PC-3 (cell line): ENCODE results near the gene RRH.

Experiments
- EZH2phosphoT487 ChIP-seq: fragments of 300-600 bp; sonication (generic); IDR thresholded peaks from 2 replicates; pipeline ENCODE4 v1.6.1; 2018; ENCODE audit warnings: mild to moderate bottlenecking, antibody characterized with exemption, low read length, borderline replicate concordance
- TF ChIP-seq, protein P1 (sequence below): fragments of 300-600 bp; sonication (generic); conservative IDR thresholded peaks from 2 replicates; pipeline ENCODE4 v1.5.1; 2017; ENCODE audit warnings: antibody characterized with exemption, low read depth, mild to moderate bottlenecking, low read length

DNA sequence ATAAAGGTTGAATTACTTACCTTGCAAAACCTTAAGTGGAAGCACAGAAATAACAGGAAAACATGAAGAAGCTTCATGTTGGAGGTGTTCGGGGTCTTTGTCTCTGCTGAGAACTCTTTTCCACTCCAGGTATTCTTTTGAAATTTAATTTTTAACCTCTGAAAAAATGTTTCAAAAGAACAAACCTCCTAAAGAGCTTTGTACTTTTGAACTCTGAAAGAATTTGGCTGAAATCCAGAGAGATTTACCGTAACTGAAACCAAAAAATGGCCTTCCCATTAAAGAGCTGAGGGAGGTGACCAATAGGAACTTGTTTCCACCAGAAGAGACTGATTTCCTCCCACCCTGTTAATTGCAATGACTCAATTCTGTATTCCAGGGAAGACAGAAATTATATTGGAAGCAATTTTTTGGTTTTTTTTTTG is 25.9 kb upstream of the RRH start, which contains the start of gene CFI:
- TF ChIP-seq, protein P1, sequence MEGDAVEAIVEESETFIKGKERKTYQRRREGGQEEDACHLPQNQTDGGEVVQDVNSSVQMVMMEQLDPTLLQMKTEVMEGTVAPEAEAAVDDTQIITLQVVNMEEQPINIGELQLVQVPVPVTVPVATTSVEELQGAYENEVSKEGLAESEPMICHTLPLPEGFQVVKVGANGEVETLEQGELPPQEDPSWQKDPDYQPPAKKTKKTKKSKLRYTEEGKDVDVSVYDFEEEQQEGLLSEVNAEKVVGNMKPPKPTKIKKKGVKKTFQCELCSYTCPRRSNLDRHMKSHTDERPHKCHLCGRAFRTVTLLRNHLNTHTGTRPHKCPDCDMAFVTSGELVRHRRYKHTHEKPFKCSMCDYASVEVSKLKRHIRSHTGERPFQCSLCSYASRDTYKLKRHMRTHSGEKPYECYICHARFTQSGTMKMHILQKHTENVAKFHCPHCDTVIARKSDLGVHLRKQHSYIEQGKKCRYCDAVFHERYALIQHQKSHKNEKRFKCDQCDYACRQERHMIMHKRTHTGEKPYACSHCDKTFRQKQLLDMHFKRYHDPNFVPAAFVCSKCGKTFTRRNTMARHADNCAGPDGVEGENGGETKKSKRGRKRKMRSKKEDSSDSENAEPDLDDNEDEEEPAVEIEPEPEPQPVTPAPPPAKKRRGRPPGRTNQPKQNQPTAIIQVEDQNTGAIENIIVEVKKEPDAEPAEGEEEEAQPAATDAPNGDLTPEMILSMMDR: no peak
- no peak for TF ChIP-seq EZH2phosphoT487
